ENCODE data around the gene GAMT.
A peak's percentile ranks its signal among the peaks of the same experiment; 100 is the strongest.
"Not testable (repeated sequence)": the region's sequence is repeated elsewhere in the genome, so short reads cannot be mapped to it uniquely, and the experiment has no call there.

Gene GAMT

DNA sequence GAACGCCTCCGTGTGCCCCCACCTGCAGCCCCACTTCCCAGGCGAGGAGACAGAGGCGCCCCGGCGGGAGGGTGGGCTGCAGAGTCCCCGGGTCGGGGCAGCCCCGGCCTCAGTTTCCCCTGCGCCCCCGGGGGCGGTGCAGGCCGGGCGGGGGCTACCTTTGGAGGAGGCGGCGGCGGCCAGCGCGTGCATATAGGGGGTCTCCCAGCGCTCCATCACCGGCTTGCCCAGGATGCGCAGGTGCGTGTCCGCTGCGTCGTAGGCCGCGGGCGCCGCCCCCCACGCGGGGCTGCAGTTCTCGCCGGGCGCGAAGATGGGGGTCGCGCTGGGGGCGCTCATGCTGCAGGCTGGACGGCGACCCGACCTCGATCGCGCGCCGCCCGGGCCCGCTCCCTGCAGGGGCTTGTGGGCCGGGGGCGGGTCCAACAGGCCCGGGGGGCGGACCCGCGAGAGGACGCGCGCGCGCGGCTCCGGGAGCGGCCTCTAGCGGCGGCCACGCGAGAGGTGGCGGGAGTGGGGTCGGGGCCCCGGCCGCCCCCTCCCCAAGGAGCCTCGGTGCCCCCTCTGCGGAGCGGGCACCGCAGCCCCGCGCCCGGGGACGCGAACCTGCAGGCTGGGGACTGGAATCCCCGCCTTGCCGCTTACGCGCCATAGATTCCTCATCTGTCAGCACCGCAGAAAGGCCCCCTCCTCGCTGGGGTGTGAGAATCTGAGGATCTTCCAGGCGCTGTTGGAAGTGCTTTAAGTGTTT, at the start of gene GAMT:
GAMT (minus strand) TSS at position 405 of the 751 bp plus-strand sequence; CDS start at position 339, 66 bp downstream.
- DNase-seq (ENCODE audit: low read depth), result no peak

DNA sequence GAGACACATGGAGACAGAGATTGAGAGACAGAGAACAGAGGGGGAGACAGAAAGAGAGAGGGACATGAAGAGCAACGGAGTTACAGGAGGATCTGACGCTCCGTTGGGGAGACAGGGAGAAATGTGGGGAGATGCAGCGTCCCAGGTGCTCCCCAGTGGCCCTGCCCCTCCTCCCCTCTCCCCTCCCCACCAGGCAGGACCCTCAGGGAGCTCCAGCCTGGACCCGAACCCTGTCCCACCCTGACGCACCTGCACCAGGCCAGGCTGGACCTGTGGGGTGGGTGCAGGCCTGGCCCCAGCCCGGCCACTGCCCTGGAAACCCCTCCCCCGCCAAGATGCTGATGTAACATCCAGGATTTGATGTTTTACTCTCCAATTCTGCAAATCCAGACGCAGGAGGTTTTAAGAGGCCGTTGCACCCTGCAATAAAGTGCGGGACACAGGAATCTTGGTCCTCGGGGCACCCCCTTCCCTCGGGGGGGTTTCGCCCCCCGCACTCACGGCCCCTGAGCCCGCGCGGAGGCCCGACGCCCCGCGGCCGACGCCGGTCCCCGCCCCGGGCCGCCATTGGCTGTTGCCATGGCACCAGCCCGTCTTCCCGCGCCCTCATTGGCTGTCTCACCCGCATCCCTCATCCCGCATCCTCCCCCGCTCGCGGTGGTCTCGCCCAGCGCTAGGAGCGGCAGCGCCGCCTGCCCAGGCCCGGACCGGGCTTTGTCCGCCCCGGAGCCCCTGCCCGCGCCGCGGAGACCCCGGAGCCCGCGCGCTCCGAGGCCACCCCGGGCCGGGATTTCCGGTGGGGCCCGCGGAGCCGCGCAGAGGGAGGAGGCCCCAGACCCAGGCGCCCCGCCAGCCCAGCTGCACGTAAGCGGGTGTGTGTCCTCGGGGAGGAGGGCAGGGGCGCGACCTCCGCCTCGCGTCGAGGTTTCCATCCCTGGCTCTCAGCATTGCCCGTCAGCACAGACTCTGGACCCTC, 48.4 kb upstream of the GAMT start, which contains the start of gene APC2:
APC2 (plus strand) TSS at position 655 of the 976 bp plus-strand sequence. CDS start 2,881 bp downstream, outside the sequence.
- DNase-seq (ENCODE audit: low read depth), result no peak

DNA sequence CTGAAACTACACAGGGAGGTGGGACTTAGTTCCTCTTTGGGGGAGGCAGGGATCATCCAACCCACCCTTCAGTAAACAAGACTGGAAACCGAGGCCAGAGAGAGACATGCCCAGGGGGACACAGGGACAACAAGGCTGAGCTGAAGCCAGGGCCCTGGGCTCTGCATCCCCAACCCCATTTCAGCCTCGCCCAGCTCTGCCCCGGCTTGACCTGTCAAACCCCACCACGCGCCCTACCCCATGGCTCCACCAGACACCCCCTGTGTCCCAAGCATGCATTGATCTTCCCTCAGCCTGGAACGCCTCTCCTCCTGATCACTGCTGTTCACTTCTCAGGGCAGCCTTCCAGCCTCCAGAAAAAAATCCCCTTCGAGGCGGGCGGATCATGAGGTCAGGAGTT, 46.6 kb upstream of the GAMT start:
- no peak for DNase-seq (ENCODE audit: low read depth)

DNA sequence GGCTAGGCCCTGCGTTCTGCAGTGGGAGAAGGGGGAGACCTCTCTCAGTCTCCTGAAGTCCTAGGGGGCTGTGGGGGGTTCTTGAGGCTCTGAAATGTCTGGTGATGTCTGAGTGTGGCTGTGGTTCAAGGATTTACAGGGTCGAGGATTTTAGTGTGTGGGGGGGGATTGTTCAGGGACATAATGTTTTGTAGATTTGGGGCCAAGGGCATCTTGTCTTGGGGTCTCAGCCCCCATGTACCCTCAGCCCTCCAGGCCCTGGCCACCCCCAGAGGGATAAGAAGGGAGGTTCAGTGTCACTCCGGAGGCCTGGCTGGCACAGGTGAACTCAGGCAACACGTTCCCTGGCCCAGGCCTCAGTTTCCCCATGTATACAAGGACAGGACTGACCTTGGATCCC, 46.2 kb upstream of the GAMT start:
- no peak for DNase-seq (ENCODE audit: low read depth)

DNA sequence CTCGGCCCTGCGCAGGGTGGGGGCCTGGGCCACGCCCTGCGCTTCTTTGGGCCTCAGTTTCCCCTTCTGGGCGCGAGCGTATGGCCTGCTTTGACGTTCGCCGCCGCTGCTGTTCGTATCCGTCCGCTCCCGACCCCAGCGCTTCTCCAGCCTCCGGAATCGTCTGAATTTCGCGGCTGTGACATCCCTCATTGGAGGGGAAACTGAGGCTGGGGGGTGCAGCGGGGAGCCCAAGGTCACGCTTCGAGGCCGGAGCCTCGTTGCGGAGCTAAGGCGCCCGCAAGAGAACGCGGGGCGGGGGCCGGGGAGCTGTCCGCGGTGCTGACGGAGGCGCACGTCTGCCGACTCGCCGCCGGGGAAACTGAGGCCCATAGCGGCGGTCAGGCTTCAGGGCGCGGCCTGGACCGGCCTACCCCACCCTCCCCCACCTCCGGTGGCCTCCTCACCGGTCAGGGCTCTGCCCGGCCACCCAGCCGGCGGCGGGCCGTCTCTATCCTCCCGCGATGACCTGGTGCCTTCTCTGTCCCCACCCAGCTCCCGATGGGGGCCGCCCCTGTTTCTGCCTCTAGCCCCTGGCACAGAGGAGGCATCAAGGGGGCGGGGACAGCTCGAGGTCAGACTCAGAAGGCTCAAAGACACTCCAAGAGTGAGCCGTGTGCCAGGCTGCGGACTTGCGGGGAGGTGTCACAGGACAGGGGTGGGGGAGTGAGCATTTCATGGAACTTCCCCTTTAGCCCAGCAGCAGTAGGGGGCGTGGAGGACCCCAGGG, 45.6 kb upstream of the GAMT start:
- DNase-seq (ENCODE audit: low read depth), result no peak

DNA sequence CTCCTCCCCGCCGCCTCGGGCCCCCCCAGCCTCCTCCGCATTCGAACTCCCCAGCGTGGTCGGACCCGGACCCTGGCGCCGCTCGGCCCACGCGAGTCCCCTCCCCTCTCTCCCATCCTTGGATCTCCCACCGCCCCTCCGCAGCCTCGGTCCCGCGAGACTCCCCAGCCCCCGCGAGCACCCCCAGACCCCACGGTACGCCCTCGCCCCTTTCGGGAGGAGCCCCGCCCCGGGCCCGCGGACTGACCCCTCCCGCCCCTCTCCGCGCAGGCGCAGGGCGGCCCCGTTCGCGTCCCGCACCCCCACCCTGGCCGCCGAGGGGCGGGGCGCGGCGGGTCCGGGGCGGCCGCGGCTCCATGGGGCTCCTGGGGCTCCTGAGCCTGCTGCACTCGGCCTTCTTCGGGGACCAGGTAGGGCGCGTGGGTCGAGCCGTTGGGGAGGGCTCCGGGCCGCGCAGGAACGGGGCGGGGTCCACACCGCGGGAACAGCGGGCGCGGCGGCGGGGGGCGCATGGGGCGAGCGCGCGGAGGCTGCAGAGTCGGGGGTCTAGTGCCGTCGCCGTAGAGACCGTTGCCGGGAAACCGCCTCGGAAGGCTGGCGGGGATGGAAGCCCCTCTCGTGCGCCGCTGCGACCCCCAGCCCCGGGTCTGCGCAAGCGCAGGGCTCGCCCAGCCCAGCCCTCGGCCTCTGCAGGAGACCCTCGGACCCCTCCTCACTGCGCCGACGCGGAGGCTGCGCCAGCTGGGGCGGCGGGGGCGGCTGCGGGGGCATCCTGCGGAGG, 44.8 kb upstream of the GAMT start:
- DNase-seq (ENCODE audit: low read depth), result no peak

DNA sequence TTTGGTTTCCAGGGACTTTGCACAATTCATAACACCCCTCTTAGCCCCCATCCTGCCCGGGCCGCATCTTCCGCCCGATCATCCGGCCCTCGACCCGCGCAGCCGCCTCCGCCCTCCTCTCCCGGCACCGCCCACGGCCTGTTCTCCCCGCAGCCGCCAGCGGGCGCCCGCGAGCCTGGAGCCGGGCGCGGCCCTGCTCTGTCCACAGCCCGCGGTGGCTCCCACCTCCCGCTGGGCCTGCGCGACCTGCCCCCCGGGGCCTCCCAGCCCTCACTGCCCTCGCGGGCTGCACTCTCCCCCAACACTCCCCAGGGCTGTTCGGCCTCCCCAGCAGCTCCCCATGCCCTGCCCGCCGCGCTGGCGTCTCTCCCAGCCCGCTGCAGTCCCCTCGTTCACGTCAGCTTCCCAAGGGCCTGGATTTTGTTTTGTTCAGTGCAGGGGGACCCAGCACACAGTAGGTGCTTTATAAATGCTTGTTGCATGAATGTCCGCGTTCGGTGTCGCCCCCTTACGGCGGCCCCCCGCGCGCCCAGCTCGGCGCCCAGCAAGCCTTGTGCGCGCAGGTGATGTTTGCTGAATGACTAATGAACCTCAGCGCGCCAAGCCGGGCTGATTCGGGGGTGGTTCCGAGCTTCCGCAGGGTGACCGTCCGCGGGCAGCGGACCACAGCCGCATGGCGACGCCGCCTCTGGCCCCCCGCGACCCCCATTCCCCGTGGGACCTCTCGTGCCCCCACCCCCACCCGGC, 44.0 kb upstream of the GAMT start:
- no peak for DNase-seq (ENCODE audit: low read depth)

DNA sequence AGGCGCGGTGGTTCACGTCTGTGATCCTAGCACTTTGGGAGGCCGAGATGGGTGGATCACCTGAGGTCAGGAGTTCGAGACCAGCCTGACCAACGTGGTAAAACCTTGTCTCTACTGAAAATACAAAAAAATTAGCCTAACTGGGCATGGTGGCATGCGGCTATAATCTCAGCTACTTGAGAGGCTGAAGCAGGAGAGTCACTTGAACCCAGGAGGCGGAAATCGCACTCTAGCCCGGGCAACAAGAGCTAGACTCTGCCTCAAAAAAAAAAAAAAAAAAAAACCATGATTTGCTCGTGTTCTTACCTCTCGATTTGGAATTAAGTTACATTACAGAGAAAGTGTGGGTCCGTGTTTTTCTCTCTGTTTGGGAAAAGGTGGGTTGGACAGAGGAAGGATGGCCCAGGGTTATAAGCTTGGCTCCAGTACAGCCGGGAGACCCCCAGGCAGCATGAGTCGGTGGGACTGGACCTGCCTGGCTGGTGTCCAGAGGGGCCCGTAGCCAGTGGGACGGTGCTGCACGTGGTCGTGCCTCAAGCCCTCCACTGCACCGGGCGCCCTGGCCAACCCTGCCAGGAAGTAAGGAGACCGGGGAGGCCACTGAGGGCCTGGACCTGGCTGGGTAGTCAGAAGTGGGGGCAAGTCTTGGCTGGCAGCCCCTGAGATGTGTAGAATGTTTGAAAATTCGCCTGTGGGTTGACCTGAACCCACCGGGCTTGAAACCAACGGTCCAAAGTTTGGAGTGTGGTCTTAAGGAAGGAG, 40.5 kb upstream of the GAMT start:
- DNase-seq (ENCODE audit: low read depth), result no peak

DNA sequence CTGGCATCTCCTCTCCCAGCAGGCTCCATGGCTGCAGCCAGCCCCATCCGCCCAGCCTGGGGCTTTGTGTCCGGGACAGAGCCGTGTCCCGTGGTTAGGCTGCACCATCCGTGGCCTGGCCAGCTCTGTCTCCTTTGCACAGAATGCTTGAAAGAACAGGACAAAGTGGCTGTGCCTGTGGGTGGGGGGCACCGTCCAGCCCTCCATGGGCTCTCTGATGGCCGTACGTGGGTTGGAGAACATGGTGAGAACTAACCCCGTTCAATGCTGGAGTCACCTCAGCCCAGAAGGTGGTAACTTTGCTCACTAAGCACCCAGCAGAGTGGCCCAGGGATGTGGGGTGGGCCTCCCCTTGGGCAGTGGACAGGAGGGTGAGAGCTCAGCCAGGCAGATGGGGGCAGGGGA, 39.7 kb upstream of the GAMT start:
- no peak for DNase-seq (ENCODE audit: low read depth)

DNA sequence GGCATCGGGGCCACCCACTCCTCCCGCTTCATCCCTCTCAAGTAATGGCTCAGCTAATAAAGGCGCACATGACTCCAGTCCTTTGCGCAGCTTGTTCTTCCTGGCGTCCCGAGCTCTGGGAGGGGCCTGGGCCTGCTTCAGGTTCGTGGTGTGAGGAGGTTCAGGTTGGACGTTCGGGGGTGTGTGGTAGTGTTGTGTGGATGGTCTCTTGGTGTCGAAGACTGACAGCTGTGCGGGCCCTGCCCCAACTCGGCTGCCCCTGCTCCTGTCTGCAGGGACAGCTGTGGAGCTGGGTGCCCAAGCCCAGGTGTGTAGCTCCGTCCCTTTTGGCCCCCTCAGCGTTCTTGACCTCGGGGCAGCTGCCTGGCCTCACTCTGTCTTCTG, 39.1 kb upstream of the GAMT start:
- no peak for DNase-seq (ENCODE audit: low read depth)

DNA sequence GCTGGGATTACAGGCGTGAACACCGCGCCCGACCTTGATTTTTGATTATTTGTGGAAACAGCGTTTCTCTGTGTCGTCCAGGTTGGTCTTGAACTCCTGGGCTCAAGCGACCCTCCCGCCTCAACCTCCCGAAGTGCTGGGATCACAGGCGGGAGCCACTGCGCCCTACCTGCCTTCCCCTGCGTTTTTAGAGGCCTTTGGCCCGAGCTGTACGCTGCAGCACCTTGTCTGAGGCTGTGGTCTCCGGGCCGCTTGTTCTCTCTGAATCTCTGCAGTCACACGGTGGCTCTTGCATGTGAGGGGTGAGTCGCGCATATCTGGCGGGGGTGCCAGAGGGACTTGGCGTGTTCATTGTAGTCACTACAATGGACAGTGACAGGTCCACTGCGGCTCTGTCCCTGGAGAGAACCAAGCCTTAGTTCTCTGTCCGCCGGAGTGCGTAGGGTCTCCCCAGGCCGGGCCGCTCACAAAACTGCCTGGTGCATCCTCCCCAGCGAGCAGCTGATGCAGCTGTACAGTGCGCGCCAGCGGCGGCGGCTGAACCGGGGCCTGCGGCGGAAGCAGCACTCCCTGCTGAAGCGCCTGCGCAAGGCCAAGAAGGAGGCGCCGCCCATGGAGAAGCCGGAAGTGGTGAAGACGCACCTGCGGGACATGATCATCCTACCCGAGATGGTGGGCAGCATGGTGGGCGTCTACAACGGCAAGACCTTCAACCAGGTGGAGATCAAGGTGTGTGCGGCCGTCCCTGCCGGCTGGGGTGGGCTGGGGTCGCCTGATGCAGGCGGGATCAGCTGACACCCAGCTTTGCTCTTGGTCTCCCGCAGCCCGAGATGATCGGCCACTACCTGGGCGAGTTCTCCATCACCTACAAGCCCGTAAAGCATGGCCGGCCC, 38.4 kb upstream of the GAMT start:
- not testable (repeated sequence) for DNase-seq (ENCODE audit: low read depth)

DNA sequence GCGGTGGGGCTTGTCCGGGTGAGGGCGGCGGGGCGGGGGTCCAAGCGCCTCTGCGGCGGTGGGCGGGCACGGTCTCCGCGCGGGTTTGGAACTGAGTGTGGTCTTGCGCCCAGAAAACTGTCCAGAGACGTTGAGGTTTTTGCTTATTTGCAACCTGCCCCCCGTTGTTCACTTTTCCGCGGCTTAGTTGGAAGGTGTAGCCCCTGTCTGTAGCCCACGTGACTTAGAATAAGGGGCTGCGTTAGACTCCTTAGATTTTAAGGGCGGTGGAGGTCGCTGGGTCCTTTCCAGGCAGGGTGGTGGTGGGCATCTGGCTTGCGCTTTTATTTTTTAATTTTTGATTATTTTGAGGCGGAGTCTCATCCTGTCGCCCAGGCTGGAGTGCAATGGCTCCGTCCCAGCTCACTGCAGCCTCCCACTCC, 37.6 kb upstream of the GAMT start:
- no peak for DNase-seq (ENCODE audit: low read depth)

DNA sequence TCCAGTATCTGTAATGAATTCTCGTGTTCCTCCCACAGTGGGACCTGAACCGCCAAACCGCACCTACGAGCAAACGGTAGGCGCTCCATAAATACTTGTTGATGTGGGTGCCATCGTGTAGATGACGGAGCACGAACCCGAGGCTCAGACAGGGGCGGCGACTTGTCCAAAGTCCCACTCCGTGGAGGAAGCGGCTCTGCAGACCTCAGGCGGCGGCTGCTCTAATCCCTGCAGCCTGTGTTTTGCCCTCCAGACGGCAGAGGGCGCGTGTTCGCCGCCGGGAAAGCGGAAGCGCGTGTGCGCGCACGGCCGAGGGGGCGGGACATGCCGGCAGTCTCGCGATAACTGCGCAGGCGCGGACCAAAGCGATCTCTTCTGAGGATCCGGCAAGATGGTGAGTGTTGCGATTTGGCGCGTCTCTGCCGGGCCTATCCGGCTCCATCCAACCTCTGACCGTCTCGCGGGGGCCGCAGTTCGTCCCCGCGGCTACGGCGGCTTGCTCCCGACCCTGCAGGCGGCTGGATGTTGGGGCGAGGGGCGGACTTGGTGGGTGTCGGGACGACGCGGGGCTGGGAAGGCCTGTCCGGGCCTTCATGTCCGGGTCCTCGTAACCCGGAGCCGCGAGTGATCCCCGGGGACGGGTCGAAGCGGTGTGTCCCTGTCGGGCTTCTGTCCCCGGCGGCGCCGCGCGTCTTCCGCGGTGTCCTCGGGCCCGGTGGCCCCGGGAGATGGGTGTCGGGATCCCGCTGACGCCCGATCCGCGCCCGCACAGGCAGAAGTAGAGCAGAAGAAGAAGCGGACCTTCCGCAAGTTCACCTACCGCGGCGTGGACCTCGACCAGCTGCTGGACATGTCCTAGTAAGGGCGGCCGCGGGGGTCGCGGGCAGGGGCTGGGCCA, 36.9 kb upstream of the GAMT start, which contains the start of gene RPS15:
RPS15 (plus strand) TSS at position 362 of the 898 bp plus-strand sequence; CDS start at position 392, 30 bp downstream.
- DNase-seq (ENCODE audit: low read depth), result peak; percentile 78

DNA sequence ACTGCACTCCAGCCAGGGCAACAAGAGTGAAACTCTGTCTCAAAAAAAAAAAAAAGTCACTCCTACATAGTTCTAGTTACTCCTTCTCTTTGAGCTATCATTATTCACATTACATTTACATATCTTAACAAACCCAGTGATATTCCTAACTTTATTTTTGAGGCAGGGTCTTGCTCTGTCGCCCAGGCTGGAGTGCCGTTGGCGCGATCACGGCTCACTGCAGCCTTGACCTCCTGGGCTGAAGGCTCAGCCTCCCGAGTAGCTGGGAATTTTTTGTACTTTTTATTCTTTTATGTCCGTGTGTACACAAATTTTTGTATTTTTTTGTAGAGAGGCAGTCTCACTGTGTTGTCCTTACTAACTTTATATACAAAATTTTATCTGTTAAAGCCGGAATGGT, 36.3 kb upstream of the GAMT start:
- DNase-seq (ENCODE audit: low read depth), result no peak

DNA sequence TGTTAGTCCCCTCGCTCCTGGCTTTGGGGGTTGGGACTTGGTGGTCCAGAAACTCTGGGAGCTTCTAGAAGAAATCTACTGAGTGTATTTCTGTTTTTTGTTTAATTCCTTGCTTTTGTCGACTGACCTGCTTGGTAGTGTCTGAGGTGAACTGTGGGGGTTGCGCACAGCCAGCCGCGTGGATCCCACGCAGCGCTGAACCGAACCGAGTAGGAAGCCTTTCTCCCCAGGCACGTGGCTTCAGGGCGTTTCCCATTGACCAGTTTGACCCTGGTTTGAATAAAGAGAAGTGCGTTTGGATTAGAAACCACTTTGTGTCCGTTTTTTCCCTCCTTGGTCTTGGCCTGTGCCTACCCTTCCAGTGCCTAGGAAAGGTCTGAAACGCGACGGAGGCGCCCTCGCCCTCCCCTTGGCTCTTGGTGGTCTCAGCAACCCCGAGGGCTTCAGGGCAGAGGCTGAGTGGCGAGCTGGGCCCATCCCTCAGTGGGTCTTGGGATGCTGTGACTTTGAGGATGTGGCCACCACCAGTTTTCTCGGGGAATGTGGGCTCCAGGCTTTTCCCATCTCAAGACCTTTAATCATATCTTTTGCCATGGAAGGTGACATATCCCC, 34.1 kb upstream of the GAMT start:
- no peak for DNase-seq (ENCODE audit: low read depth)

DNA sequence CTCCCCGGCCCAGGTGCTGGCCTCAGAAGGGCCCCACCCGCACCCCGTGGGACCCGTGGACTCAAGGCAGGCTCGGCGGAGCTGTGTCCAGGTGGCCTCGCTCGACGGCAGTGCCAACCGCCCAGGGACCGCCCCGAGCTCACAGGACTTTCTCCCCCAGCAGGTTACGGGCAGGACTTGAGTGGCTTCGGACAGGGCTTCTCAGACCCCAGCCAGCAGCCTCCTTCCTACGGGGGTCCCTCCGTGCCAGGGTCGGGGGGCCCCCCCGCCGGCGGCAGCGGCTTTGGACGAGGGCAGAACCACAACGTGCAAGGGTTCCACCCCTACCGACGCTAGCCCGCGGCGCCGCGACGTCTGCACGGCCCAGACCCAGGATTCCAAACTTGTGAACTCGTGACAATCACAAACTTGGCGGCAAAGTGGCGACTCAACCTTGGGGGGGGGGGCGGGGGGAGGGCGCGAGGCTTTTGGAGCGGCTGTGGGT, 33.3 kb upstream of the GAMT start:
- DNase-seq (ENCODE audit: low read depth), result no peak

DNA sequence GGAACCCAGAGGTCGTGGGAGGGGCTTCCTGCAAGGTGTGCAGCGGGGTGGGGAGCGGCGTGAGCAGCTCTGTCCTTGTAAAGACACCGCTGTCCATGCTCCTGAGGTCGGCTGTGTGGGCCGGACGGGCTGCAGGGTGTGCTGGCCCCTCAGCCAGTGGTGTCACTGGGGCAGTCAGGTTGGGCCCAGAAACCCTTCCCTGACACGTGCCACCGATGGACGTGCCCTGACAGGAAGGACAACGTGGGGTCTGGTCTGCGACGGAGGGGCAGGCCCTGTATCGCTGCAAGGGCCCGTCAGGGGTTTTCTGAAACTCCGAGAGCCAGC, 32.7 kb upstream of the GAMT start:
- DNase-seq (ENCODE audit: low read depth), result no peak
